ENCODE data around the gene CLDN8.

DNA sequence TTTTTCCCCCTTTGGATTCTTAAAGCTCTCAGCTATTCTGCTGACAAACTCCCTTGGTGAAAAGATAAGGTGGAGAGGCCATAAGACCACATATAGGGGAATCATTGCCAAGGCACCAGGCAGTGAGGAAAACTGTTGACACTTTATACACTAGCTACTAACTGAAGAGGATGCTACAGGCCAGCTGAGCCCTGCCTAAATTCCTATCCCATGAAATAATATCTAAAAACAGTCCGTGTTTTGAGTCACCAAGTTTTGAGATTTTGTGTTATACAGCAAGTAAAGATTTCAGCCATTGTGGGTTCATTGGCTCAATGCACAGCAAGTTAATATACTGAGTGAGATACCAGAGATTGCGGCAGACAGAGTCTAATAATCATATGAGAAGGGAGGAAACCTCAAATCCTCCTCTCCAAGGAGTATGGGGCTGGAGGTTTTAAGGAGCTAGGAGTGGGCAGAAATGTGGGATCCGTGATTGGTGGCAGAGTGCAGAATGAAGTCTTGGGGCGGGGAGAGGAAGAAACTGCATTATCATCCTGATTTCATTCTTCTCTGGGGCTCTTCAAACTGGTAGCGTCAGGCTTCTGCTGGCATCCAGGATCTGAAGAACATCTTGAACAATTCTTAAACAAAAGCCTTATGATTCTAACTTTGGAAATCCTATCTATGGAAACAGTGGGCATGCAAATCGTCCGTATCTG lies 9.2 kb downstream of the CLDN8 start:
- TF ChIP-seq EZH2 (IDR thresholded peaks at IDR 0.05; ENCODE audit: borderline replicate concordance, low read length) = no peak
- TF ChIP-seq, protein P1, sequence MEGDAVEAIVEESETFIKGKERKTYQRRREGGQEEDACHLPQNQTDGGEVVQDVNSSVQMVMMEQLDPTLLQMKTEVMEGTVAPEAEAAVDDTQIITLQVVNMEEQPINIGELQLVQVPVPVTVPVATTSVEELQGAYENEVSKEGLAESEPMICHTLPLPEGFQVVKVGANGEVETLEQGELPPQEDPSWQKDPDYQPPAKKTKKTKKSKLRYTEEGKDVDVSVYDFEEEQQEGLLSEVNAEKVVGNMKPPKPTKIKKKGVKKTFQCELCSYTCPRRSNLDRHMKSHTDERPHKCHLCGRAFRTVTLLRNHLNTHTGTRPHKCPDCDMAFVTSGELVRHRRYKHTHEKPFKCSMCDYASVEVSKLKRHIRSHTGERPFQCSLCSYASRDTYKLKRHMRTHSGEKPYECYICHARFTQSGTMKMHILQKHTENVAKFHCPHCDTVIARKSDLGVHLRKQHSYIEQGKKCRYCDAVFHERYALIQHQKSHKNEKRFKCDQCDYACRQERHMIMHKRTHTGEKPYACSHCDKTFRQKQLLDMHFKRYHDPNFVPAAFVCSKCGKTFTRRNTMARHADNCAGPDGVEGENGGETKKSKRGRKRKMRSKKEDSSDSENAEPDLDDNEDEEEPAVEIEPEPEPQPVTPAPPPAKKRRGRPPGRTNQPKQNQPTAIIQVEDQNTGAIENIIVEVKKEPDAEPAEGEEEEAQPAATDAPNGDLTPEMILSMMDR (IDR thresholded peaks at IDR 0.05; ENCODE audit: low read length) = no peak
